Aortic smooth muscle cell (primary cell): Measurements from ENCODE around the gene DEDD. TPM values are rescaled to one million over a fixed set of nuclear protein-coding genes. Genes with fewer than 3 reads are reported as not detected.

Source experiments
- total RNA-seq: library from RNA; depleted of rRNA; stranded (reverse); fragments of >200 nt; gene quantifications from 2 replicates; pipeline ENCODE4 v1.2.3, GENCODE V29; 2014

Gene DEDD, protein sequence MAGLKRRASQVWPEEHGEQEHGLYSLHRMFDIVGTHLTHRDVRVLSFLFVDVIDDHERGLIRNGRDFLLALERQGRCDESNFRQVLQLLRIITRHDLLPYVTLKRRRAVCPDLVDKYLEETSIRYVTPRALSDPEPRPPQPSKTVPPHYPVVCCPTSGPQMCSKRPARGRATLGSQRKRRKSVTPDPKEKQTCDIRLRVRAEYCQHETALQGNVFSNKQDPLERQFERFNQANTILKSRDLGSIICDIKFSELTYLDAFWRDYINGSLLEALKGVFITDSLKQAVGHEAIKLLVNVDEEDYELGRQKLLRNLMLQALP
- total RNA-seq: 21.8 and 23.8 TPM in 2 replicates

DNA sequence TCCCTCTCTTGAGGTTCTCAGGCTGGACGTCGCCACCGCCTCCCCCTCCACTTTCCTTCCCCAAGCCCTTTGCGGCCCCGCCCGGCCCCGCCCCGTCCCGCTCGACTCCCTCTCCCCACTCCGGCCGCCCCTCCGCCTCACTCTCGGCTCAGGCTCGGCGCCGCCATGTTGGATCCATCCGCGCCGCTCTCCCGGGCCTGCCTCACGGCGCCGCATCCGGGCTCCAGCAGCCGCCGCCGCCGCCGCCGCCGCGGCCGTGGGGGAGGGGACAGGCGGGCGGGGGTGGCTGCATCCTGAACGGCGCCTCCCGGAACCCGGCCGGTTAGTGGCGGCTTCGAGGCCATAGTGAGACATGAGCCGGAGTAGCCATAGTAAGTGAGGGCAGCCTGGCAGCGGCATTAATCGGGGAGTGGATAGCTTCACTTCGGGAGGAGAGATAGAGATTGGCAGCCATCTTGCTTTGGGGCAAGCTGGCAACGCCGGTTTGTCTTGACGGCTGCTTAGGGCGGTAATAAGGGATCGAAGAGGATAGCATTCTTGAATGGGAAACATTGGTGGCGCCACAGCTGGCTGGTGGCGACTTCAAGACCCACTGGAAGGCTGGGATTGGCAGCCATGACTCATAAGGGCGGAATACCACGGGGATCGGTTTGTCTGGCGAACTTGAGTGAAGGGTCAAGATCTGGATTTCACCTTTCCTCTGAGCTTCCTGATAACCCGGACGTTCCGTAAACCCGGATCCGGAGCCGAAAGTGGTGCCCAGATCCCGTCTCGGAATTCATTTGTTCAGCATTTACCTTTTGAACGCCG, at the start of gene DEDD:
Gene DEDD (minus strand): TSS at position 258 of the 810 bp plus-strand sequence. CDS start 8,205 bp downstream, outside the sequence.

DNA sequence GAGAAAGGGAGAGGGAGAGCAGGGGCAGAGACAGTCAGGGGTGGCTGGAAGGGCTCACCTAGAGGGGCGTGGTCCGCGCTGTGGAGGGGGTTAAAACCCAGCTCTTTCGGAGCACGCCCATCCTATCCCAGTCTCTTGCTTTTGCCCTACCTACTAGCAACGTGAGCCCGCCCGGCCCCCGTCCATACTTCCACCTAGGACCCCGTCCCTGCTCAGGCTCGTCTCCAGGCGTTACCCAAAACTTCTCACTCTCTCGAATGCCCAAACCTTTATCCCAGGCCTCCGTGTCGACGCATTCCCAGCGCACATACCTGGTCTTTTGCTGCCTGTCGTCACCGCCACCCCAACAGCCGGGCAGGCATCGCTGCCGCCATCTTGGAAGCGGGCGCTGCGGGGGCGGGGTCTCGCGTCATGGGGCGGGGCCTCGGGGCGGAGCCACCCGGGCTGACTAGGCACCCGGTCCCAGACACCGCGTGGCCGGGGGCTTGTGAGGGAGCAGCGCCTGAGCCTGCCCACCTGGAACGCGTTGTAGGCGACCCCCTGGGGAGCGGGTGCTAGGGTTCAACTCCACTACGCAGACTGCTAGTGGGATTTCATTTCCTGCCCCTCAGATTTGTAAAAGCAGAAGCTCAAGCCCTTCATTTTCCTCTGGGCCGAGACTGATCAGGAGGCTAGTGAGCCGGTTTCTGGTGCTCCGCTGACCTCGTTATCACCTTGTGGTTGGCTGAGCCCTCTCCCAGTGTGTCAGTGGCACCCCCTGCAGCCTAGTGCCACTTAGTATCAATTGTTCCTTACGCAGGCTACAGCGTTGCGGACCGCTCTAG, 44.9 kb upstream of the DEDD start, which contains the start of gene B4GALT3:
Gene B4GALT3 (minus strand): TSS at position 396 of the 824 bp plus-strand sequence. CDS start 1,447 bp downstream, outside the sequence.

DNA sequence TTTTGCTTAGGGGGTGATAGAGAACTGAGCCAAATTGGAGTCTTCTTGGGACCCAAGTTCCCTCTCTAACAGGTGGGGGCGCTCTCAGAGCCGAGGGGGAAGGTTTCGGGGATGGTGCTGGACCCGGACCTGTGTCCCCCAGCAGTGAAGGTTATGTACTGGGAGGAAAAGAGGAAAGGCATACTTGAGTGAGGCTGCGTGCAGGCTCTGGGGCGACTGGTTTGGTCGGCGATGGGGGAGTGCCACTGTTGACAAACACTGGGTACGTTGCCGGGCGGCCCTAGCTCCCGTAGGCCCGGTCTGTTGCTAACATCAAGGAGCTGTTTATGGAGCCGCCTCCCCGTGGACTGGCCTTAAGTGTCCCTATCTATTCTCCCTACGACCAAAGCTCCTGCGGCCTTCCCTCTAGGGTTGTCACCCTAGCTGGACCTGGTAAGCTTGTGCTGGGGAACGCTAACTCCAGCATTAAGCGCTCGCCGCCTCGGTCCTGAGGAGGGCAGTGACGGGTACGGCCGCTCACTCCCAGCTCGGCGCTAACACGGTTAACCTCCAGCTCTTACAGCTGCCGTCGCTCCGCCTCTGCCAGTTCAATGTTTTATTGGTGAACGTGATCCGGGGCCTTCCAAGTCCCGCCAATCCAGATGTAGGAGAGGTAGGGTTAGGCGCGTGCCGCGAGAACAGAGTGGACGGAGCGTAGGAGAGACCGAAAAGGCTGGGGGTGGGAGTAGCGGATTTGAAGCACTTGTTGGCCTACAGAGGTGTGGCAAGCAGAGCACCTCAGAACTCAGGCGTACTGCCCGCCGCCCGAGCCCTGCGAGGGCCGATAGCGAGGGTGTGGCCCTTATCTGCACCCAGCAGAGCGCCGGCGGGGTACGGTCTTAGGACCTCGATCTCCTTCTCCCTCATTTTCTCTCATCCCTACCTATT, 33.5 kb upstream of the DEDD start, which contains the start of gene PPOX:
Gene PPOX (plus strand): TSS at position 685 of the 927 bp plus-strand sequence. CDS start 422 bp downstream, outside the sequence.

DNA sequence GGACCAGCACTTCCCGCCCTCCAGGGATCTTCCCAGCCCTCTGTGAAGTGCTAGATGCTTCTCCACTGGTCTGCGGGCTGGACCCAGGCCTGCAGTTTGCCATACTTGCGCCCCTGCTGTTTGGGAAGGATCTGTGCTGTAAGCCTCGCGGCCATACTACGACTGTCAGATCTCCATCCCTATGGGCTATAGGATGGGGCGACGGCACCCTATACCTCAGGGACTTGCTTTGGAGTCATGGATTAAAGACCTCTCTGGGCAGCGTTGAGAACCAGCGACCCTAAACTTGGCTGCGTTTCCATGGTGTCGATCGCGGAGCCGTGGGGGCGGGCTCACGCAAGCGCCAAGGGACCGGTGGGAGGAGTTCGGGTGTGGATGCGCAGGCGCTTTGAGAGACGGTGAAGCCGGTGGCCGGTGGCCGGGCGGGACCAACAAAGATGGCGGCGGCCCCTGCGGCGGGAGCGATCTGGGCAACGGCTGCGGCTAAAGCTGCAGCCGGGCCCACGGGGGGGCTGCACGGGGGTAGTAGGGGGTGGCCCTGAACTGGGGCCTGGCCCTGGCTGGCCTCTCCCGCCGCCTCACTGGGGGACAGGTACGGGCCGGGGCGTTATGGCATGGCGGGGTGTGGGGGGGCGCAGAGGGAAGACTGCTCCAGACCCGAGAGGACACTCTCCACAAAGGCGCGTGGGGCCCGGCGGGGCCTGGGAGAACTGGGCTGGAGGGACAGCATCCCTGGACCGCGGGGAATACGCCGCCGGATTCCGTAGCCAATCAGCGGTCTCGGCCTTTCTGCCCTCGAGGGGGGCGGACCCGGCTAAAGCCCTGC, 26.8 kb upstream of the DEDD start, which contains the start of gene USP21:
Gene USP21 (plus strand): TSS at position 414 of the 826 bp plus-strand sequence. CDS start 1,141 bp downstream, outside the sequence.

DNA sequence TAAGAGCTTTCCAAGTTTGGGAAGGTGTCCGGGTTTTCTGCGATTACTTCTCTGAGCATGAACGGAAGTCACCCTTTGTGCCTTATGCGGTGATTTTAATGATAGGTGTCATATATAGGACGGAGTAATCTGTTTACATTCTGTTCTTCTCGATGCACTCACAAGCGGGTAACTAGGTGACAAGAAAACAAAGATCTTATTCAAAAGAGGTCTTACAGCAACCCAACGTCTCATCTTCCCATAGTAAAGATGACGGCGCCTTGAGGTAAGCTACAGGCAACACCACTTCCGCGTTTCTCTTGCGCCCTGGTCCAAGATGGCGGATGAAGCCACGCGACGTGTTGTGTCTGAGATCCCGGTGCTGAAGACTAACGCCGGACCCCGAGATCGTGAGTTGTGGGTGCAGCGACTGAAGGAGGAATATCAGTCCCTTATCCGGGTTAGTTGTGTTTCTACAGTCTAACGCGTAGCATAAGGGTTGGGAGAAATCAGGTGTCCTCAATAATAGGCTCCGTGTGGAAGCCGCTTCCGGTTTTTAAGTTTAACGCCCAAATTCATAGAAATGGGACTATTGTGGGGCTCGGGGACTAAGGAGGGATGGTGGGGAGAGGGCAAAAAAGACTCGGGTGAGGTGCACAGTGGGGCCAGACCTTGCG, 21.3 kb upstream of the DEDD start, which contains the start of gene UFC1:
Gene UFC1 (plus strand): TSS at position 297 of the 656 bp plus-strand sequence. CDS start 20 bp downstream, at position 317.

DNA sequence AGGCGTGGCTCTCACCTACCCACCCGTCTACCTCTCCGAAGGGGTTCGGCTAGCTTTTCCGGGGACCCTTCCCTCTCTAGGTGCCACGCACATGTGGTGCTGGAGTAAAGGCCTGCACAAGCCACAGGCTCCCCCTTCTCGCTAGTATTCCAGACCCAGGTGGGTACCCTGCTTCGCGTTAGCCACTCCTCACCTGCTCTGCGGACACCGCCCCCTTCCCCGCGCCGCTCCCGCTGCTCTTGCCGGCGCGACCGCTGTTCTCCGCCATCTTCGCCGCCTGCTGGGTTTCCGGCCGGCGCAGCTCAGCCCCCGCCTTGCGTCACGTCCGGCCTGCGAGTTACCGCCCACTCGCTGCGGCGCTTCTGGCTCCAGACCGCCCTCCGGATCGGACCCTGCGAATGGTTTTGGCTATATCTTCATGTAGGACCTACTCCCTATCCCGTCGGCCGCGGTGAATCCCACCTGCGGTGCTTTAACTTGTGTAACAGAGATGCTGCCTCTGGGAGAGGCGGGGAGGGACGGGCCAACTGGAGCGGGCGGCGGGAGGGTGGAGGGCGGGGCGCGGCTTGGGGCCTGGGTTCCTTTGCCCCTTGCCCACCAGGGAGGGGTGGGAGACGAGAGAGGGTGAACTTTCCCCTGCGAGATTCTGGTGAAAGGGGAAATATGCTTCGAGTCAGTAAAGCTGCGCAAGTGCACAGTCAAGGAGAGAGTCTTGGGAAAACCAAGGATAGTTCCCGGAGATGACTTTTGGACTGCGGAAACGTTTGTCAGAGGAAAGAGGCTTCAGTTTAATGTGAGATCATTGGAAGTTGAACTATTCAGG, 14.5 kb downstream of the DEDD start, which contains the start of the genes NIT1 and PFDN2:
Gene NIT1 (plus strand): TSS at position 347 of the 823 bp plus-strand sequence. CDS start 72 bp downstream, at position 419.
Gene PFDN2 (minus strand): TSS at position 279 of the 823 bp plus-strand sequence. CDS start 11 bp downstream, at position 268.

DNA sequence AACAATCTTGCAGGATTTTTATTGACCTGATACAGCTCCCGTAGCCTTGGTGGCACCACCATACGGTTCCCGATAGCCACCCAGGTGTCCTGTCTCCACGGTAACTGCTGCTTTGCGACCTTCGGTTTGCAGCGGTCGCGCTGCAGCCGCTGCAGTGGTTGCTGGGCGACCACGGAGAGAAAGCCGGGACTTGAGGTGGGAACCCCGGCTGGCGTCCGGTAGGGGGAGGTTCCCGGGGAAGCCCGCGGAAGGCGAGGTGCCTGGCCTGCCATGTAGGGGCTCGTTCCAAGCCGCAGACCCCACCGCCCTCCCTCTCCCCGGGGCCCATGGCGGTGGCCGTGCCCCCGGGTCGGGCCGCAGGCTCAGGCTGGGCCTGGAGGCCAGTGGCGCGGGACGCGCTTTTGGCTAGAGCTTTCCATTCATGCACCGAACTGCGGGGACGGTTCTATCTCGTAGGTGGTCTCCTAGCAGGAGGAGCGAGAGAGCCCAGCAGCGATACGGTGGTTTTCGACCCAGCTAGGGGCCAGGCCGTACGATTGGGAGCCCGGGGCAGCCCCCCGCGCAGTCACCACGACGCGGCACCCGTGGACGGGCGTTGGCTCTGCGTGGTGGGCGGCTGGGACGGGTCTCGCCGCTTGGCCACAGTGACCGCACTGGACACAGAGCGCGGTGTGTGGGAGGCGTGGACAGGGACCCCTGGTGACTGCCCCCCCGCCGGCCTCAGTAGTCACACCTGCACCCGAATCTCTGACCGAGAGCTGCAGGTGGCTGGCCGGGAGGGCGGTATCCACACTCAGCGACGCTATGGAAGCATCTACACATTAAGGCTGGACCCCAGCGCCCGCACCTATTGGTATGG, 34.0 kb downstream of the DEDD start, which contains the start of gene KLHDC9:
Gene KLHDC9 (plus strand): TSS at position 152 of the 859 bp plus-strand sequence. CDS start 175 bp downstream, at position 327.

DNA sequence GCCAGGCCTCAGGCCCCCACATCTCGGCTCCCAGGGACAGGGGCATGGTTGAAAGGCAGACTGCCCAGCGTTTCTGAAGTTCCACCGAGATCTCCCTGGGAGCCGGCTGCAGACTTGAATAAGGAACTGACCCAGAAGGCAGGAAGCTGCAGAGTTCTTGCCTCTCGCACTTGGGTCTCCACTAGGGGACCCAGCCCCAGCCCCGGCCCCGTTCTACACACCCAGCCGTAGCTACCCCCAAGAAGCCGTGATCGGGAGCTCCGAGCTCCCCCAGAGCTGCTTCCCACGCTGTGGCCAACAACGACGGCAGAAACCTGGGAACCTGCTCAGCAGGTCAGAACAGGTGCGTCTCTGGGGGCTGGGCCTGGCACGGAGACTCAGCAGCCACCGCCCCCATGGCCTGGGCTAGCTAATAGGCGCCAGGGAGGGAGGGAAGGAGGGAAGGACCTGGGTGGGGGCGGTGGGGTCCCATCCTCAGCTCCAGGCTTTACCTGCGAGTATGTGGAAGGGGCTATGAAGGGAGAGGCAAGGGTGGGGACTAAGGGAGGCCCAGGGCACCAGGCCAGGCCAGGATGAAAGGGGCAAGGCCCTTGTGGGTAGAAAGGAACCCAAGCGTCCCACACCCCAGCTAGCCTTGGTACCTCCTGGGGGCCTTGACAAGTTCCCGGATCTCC, 43.1 kb downstream of the DEDD start, which contains the start of gene NECTIN4:
Gene NECTIN4 (minus strand): TSS at position 308 of the 674 bp plus-strand sequence. CDS start 262 bp downstream, at position 46.

Other genes with a start within 250 kb of the DEDD start
- not detected in 2 replicates for gene ITLN1, start 247.5 kb downstream of the DEDD start, total RNA-seq
- gene ITLN2, start 177.9 kb downstream of the DEDD start, total RNA-seq: not detected in 2 replicates
- 4.2 and 11.6 TPM in 2 replicates for gene F11R, start 111.5 kb downstream of the DEDD start, total RNA-seq
- gene TSTD1, start 93.7 kb downstream of the DEDD start, total RNA-seq: 12.3 and 26.7 TPM in 2 replicates
- gene USF1, start 86.7 kb downstream of the DEDD start, total RNA-seq: 73.6 and 80.6 TPM in 2 replicates
- gene ARHGAP30, start 62.8 kb downstream of the DEDD start, total RNA-seq: under 0.01 TPM in 1 of 2 replicates, not detected in the other
- 0.13 TPM in 1 of 2 replicates, not detected in the other for gene NECTIN4, start 43.1 kb downstream of the DEDD start, total RNA-seq
- gene KLHDC9, start 34.3 kb downstream of the DEDD start, total RNA-seq: 1.8 and 3.5 TPM in 2 replicates
- 37.0 and 64.9 TPM in 2 replicates for gene PFDN2, start 14.6 kb downstream of the DEDD start, total RNA-seq
- gene NIT1, start 14.6 kb downstream of the DEDD start, total RNA-seq: 20.6 and 23.5 TPM in 2 replicates
- 129 and 141 TPM in 2 replicates for gene UFC1, start 21.3 kb upstream of the DEDD start, total RNA-seq
- 5.3 and 5.5 TPM in 2 replicates for gene USP21, start 26.8 kb upstream of the DEDD start, total RNA-seq
- gene PPOX, start 33.8 kb upstream of the DEDD start, total RNA-seq: 11.0 and 13.1 TPM in 2 replicates
- 12.0 and 12.7 TPM in 2 replicates for gene B4GALT3, start 44.8 kb upstream of the DEDD start, total RNA-seq
- gene ADAMTS4, start 66.4 kb upstream of the DEDD start, total RNA-seq: 4.2 and 7.5 TPM in 2 replicates
- gene NDUFS2, start 69.7 kb upstream of the DEDD start, total RNA-seq: 146 and 150 TPM in 2 replicates
- not detected in 2 replicates for gene FCER1G, start 82.6 kb upstream of the DEDD start, total RNA-seq
- not detected in 2 replicates for gene APOA2, start 91.0 kb upstream of the DEDD start, total RNA-seq
- 9.1 and 9.6 TPM in 2 replicates for gene TOMM40L, start 93.4 kb upstream of the DEDD start, total RNA-seq
- not detected in 2 replicates for gene NR1I3, start 105.5 kb upstream of the DEDD start, total RNA-seq
- gene PCP4L1, start 126.1 kb upstream of the DEDD start, total RNA-seq: not detected in 2 replicates
- gene MPZ, start 177.3 kb upstream of the DEDD start, total RNA-seq: 1.6 and 1.7 TPM in 2 replicates
- 18.9 and 24.4 TPM in 2 replicates for gene SDHC, start 181.7 kb upstream of the DEDD start, total RNA-seq
- gene CFAP126, start 235.2 kb upstream of the DEDD start, total RNA-seq: not detected in 2 replicates